ENCODE results near the gene ZCCHC24.

Gene ZCCHC24

GRCh38 chr10:79473496-79474095 lies 28.2 kb upstream of the ZCCHC24 start:
- no peak for DNase-seq (ENCODE audit: low read depth)
- no peak overlapping the region for H3K4me3 ChIP-seq (ENCODE audit: low read depth, low read length)

DNA sequence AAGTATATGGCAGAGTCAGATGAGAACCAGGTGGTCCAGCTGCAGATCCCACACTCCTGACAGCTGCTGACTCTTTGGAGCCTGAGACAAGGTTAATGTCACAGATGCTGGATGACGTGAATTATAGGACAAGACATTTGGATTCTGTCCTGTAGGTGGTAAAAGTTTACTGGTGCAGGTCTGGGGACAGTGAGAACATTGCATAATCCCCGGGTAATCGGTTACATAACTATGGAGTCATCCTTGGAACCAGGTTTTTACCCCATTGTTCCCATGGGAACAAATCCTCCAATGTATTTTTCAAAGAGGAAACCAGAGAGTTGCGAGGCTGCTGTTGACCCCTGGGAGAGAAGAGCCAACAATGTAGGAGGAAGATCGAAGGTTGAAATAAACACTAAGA lies 27.5 kb upstream of the ZCCHC24 start:
- DNase-seq (ENCODE audit: low read depth), result no peak

GRCh38 chr10:79472449-79472848 lies 27.0 kb upstream of the ZCCHC24 start:
- no peak for DNase-seq (ENCODE audit: low read depth)
- no peak overlapping the region for H3K4me3 ChIP-seq (ENCODE audit: low read depth, low read length)

More for the DNA sequence above, 27.5 kb upstream of the ZCCHC24 start:
- H3K4me3 ChIP-seq (ENCODE audit: low read depth, low read length), result no peak overlapping the region

GRCh38 chr10:79471776-79472175 lies 26.4 kb upstream of the ZCCHC24 start:
- no peak for DNase-seq (ENCODE audit: low read depth)
- no peak overlapping the region for H3K4me3 ChIP-seq (ENCODE audit: low read depth, low read length)

- H3K4me3 ChIP-seq (ENCODE audit: low read depth, low read length), result no peak overlapping the region
- no peak for DNase-seq (ENCODE audit: low read depth)
Measured at GRCh38 chr10:79470096-79470495, 24.7 kb upstream of the ZCCHC24 start.

GRCh38 chr10:79468841-79469585 lies 23.6 kb upstream of the ZCCHC24 start:
- no peak overlapping the region for H3K4me3 ChIP-seq (ENCODE audit: low read depth, low read length)
- DNase-seq (ENCODE audit: low read depth), result no peak

- no peak overlapping the region for H3K4me3 ChIP-seq (ENCODE audit: low read depth, low read length)
Measured at GRCh38 chr10:79468015-79468560, 22.7 kb upstream of the ZCCHC24 start.

DNA sequence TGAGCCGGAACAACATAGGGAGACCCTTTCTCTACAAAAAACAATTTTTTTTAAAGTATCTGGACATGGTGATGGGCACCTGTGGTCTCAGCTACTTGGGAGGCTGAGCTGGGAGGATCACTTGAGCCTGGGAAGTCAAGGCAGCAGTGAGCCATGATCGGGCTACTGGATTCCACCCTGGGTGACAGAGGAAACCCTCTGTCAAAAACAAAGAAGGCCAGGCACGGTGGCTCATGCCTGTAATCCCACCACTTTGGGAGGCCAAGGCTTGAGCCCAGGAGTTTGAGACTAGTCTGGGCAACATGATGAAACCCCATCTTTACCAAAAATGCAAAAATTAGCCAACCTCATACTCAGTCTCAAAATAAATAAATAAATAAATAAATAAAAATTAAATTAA lies 19.9 kb upstream of the ZCCHC24 start:
- DNase-seq (ENCODE audit: low read depth), result no peak
- no peak overlapping the region for H3K4me3 ChIP-seq (ENCODE audit: low read depth, low read length)

More at GRCh38 chr10:79468015-79468560, 22.7 kb upstream of the ZCCHC24 start:
- no peak for DNase-seq (ENCODE audit: low read depth)

GRCh38 chr10:79463578-79464496 lies 18.4 kb upstream of the ZCCHC24 start:
- peak; percentile 61 for DNase-seq (ENCODE audit: low read depth)

DNA sequence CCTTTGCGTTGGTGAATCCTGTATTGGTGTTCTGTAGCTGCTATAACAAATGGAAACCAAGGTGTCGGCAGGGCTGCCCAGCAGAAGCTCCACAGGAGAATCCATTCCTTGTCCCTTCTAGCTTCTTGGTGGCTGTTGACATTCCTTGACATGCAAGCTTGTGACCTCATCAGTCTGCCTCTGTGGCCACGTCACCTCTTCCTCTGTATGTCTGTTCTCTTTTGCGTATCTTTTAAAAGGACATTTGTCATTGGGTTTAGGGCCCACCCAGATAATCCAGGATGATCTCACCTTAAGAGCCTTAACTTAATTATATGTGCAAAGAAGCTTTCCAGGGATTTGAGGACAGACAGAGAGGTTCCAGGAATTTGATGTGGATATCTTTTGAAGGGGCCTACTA lies 15.3 kb upstream of the ZCCHC24 start:
- no peak overlapping the region for H3K4me3 ChIP-seq (ENCODE audit: low read depth, low read length)
- no peak for DNase-seq (ENCODE audit: low read depth)

More at GRCh38 chr10:79463578-79464496, 18.4 kb upstream of the ZCCHC24 start:
- H3K4me3 ChIP-seq (ENCODE audit: low read depth, low read length), result no peak overlapping the region

- H3K4me3 ChIP-seq (ENCODE audit: low read depth, low read length), result no peak overlapping the region
- DNase-seq (ENCODE audit: low read depth), result no peak
Measured at GRCh38 chr10:79459243-79459642, 13.8 kb upstream of the ZCCHC24 start.

GRCh38 chr10:79458483-79458882 lies 13.1 kb upstream of the ZCCHC24 start:
- DNase-seq (ENCODE audit: low read depth), result no peak
- H3K4me3 ChIP-seq (ENCODE audit: low read depth, low read length), result no peak overlapping the region

DNA sequence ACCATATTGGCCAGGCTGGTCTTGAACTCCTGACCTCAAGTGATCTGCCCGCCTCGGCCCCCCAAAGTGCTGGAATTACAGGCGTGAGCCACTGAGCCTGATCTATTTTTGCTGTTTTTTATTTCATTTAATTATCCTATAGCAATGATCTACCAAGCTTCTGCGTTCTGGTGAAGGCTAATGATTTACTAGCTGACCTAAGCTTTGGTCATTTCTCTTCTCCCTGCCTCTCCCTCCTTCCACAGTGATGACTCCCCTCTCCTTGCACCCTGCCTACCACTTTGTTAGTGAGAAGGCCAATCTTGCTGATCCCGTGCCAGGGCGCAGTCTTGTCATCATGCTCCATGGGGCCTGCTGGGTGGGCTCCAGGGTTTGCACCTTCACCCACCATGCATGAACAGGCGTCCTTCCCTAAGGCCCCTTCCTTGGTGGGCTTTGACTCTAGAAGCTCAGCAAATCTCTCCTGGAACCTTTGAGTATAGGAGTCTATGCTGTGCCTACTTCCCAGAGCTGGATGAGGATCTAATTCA lies 11.9 kb upstream of the ZCCHC24 start:
- H3K4me3 ChIP-seq (ENCODE audit: low read depth, low read length), result no peak overlapping the region
- no peak for DNase-seq (ENCODE audit: low read depth)

DNA sequence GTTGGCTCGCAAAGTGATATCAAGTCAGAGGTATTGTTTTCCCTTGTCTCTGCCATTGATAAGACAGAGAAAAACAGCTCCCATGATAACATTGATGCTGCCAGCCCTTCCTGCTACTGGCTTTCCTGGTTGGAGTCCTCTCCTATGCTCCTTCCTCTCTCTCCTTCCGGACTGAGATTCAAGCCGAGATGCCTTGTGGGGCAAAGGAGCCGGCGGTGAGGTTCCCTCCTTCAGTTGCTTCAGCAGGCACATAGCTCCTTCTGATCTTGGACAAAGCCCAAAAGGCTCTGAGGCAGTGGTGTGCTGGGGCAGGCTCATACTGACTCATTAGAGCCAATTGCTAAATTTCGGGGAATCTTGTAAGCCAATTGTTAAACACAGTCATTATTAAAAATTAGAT lies 8.8 kb upstream of the ZCCHC24 start:
- peak; percentile 49 for DNase-seq (ENCODE audit: low read depth)
- no peak overlapping the region for H3K4me3 ChIP-seq (ENCODE audit: low read depth, low read length)

- no peak for DNase-seq (ENCODE audit: low read depth)
- H3K4me3 ChIP-seq (ENCODE audit: low read depth, low read length), result no peak overlapping the region
Measured at GRCh38 chr10:79453392-79453791, 8.0 kb upstream of the ZCCHC24 start.

GRCh38 chr10:79452174-79452611 lies 6.8 kb upstream of the ZCCHC24 start:
- H3K4me3 ChIP-seq (ENCODE audit: low read depth, low read length), result no peak overlapping the region
- no peak for DNase-seq (ENCODE audit: low read depth)

- no peak for DNase-seq (ENCODE audit: low read depth)
- H3K4me3 ChIP-seq (ENCODE audit: low read depth, low read length), result no peak overlapping the region
Measured at GRCh38 chr10:79451046-79451699, 5.7 kb upstream of the ZCCHC24 start.

DNA sequence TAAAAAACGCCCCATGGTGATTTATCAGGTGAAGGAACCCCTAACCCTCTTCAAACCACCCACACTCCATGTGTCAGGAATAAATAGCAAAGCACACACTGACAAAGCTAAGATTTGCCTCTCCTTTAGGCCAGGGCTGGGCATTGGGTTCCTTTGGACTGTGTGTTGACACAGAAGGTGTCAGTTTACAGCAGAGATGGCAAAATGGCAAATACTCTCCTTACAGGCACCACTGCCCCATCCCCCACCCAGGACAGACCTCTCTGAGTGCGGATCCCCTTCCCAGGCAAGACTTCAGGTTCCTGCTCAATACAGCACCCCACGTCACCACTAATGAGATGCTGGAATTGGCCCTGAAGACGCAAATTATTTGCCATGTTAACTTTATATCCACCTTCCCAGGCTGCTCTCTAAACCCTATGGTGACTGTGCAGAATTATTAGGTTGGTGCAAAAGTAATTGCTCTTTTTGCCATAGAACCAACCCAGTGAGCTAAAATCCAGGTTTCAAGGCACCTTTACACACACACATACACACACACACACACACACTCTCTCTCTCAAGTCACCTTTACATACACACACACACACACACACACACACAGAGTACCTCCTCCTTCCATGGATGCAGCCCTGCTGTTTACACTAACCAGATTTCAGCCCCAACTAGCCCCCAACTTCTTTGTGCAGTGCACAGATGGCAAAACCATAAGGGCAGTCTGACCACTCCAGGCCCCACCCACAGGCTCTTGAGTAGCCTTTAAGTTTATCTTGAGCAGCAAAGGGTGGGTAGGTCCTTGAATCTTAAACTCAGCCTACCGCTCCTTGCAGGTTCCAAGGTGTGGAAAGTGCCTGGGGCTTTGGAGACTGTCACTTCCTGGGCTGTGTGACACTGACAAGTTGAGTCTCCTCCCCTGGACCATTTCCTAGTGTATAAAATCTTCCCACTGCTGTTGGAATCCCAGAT lies 4.0 kb upstream of the ZCCHC24 start:
- DNase-seq (ENCODE audit: low read depth), result no peak
- no peak overlapping the region for H3K4me3 ChIP-seq (ENCODE audit: low read depth, low read length)
